Glutamatergic neuron (in vitro differentiated cells): ENCODE results near the gene ACAN. TPM values are rescaled to one million over a fixed set of nuclear protein-coding genes. Genes with fewer than 3 reads are reported as not detected.

Experiments
- DNase-seq: peaks from one replicate; pipeline ENCODE4 v3.0.0; 2022
- H3K27ac Mint-ChIP-seq: one replicate; pipeline ENCODE4 v1.8.0; 2020; ENCODE audit warnings: mild to moderate bottlenecking, mixed read lengths, inconsistent platforms; ENCODE audit not compliant: unreplicated experiment
- H3K27me3 Mint-ChIP-seq: one replicate; pipeline ENCODE4 v1.8.0; 2020; ENCODE audit warnings: mild to moderate bottlenecking, moderate library complexity, mixed read lengths, inconsistent platforms; ENCODE audit not compliant: unreplicated experiment
- H3K36me3 Mint-ChIP-seq: one replicate; pipeline ENCODE4 v1.8.0; 2020; ENCODE audit warnings: mild to moderate bottlenecking, mixed read lengths, inconsistent platforms; ENCODE audit not compliant: unreplicated experiment
- H3K4me1 Mint-ChIP-seq: one replicate; pipeline ENCODE4 v1.8.0; 2020; ENCODE audit warnings: mild to moderate bottlenecking, low read depth, mixed read lengths, inconsistent platforms; ENCODE audit not compliant: unreplicated experiment
- H3K4me3 Mint-ChIP-seq: one replicate; pipeline ENCODE4 v1.8.0; 2020; ENCODE audit warnings: mild to moderate bottlenecking, mixed read lengths, inconsistent platforms; ENCODE audit not compliant: unreplicated experiment
- H3K9me3 Mint-ChIP-seq: one replicate; pipeline ENCODE4 v1.8.0; 2020; ENCODE audit warnings: mild to moderate bottlenecking, moderate library complexity, mixed read lengths, inconsistent platforms; ENCODE audit not compliant: unreplicated experiment
- CTCF ChIP-seq: fragments of 200-600 bp; sonication (generic); IDR thresholded peaks from one replicate; pipeline ENCODE4 v1.5.0; 2021; ENCODE audit not compliant: partially characterized antibody, unreplicated experiment
- total RNA-seq: library from RNA; stranded (reverse); fragmentation: NEBNext Ultra II Directional; extraction: Animal tissue kit (Norgen Biotek cat#: 25700); gene quantifications from one replicate; pipeline ENCODE4 v1.2.1, GENCODE V29; 2021; ENCODE audit not compliant: unreplicated experiment

Gene ACAN
- total RNA-seq, 1 donor from 2014 or later = 0.05 TPM

DNA sequence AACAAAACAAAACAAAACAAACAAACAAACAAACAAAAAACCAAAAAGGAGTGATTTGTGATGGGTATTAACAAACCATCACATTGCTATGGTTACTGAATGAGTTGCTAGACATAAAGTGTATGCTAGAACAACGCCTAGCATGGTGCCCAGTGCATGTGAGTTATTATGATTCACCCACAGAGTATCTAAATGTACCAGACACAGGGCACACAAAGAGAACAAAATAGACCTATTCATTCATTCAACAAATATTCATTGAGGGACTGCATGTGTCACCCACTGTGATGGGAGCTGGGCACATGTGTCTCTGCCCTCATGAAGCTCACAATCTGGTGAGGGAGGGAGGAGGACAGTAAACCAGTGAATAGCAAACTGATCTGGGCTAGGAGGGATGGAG is 11.6 kb upstream of the ACAN start:
- no peak for DNase-seq
- TF ChIP-seq CTCF = no peak
- no peak overlapping the region for H3K4me3 Mint-ChIP-seq
- H3K4me1 Mint-ChIP-seq = no peaks in the 10 kb centered on the region
- peaks cover 4% of the 10 kb centered on the region for H3K27me3 Mint-ChIP-seq
- no peaks in the 10 kb centered on the region for H3K9me3 Mint-ChIP-seq
- H3K27ac Mint-ChIP-seq = no peak overlapping the region
- H3K36me3 Mint-ChIP-seq = no peaks in the 10 kb centered on the region

DNA sequence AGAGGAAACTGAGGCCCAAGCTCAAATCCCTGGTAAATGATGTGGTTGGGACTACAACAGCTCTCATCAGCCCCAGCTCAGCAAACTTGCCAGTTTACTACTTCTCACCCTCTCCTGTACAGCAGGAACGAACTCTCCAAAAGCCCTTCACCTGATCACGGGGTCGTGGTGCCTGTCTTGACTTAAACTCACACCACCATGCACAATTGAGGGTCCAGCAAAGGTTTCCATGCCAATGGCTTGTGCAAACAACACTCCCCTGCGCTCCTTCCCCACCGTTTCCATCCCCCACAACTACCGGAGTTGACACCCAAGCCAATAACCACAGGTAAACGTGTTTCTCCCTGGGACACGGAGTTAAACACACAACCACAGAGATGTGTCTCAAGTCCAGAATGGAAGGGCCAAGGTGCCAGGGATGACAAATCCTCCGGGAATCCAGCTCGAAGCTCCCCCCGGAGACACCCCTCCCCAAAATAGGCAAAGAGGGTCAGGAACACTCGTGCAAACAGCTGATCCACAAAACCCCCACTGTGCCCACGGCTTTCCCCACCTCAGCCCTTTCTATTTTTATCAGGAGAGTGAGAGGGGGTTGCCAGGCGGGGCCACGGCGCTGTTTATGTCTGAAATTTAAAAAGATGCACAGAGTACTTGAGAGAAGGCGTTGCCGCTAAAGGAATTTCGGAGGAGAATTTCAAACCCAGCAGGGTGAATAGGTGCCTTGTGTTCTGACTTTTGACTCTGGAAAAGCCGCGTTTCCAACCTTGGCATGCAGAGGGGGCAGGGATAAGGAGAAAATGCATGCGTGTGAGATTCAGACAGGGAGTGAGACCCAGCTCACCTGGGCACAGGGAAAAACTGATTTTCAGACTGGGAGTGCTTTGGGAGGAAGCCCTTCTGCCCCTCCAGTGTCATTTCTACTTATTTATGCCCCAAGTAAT is 10.6 kb upstream of the ACAN start:
- Mint-ChIP-seq H3K9me3 (no peaks in the 10 kb centered on the region), H3K4me3 (no peak overlapping the region), H3K4me1 (no peaks in the 10 kb centered on the region), H3K36me3 (no peaks in the 10 kb centered on the region), H3K27me3 (peaks cover 4% of the 10 kb centered on the region), H3K27ac (no peak overlapping the region)
- DNase-seq = no peak
- no peak for TF ChIP-seq CTCF

DNA sequence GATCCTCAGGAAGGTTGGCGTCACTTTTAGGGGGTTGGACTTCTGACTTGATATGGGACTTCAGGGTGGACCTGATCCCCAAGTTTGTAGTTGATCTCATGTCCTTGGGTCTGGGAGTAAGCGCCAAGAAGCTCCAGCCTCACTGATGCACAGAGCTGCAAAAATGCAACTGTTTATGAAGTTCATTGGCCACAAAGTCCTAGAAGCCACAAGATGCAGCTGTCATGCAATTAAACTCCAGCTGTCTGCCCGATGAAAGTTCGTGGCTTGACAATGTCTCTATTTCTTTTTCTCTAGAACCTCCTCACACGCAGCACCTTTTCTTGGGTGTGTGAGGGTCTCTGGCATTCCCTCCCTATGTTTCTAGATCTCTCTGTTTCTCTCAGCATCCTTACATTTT is 9.2 kb upstream of the ACAN start:
- H3K27ac Mint-ChIP-seq = no peak overlapping the region
- DNase-seq = no peak
- no peaks in the 10 kb centered on the region for H3K9me3 Mint-ChIP-seq
- H3K4me3 Mint-ChIP-seq = no peak overlapping the region
- H3K4me1 Mint-ChIP-seq = no peaks in the 10 kb centered on the region
- no peak for TF ChIP-seq CTCF
- peaks cover 4% of the 10 kb centered on the region for H3K27me3 Mint-ChIP-seq
- no peaks in the 10 kb centered on the region for H3K36me3 Mint-ChIP-seq

- TF ChIP-seq CTCF = no peak
- Mint-ChIP-seq H3K36me3 (no peaks in the 10 kb centered on the region), H3K9me3 (peaks cover 4% of the 10 kb centered on the region), H3K27ac (no peak overlapping the region), H3K4me1 (peaks cover 2% of the 10 kb centered on the region), H3K4me3 (no peak overlapping the region), H3K27me3 (peaks cover 12% of the 10 kb centered on the region)
- no peak for DNase-seq
Measured at GRCh38 chr15:88797663-88798339, 5.4 kb upstream of the ACAN start.

DNA sequence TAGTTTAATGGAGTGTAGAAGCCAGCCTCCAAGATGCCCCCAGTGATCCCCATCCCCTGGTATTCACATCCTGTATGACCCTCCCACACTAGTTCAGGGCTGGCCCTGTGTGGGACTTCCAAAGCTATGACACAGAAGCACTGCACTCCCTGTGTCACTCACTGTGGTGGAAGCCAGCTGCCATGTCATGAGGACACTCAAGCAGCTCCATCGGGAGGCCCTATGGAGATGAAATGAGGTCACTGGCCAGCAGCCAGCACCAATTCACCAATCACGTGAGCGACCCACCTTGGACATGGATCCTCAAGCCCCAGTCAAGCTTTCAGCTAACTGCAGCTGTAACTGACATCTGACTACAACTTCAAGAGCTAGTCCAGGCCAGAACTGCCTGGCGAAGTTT is 3.9 kb upstream of the ACAN start:
- H3K4me1 Mint-ChIP-seq = peaks cover 2% of the 10 kb centered on the region
- H3K9me3 Mint-ChIP-seq = peaks cover 7% of the 10 kb centered on the region
- no peaks in the 10 kb centered on the region for H3K36me3 Mint-ChIP-seq
- no peak overlapping the region for H3K27ac Mint-ChIP-seq
- no peak overlapping the region for H3K4me3 Mint-ChIP-seq
- no peak for DNase-seq
- H3K27me3 Mint-ChIP-seq = peaks cover 16% of the 10 kb centered on the region
- TF ChIP-seq CTCF = no peak
